Ramos (cell line): Measurements from ENCODE around the gene ZNF554.

Experiments used
- in situ Hi-C: fragments of 300-500 bp; cut with MboI; formaldehyde crosslinking; loops from one replicate; pipeline ENCODE4 v1.14.3; 2022; ENCODE audit warnings: low sequenced_read_pairs; ENCODE audit not compliant: unreplicated experiment

ZNF554 gene

GRCh38 chr19:2865334-2866100, 45.8 kb downstream of the ZNF554 start:
- in situ Hi-C loops = no loop called here

DNA sequence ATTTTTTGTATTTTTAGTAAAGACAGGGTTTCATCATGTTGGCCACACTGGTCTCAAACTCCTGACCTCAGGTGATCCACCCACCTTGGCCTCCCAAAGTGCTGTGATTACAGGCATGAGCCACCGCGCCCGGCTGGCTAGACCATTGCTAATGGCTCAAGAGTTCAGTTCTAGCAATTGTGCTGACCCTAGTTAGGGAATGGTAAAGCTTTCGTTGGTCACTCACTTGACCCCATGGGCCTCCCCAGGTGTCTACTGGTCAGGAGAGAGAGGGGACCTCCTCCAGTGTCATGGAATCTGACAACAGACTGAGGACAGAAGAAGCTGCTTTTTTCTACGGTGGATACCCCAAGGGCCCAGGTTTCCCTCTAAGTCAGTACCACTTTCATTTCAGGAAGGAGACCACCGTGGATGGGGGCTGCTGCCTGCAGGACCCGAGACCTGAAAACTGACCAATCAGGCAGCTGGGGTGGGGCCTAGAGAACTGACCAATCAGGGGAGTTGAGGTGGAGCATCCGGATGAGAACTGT, 46.9 kb downstream of the ZNF554 start:
- in situ Hi-C loops = no loop called here

- in situ Hi-C loops = no loop called here
These were observed 47.6 kb downstream of the ZNF554 start, which contains the start of gene ZNF556 for GRCh38 chr19:2867025-2867991. Gene ZNF556 (plus strand): TSS chr19:2867335. CDS start chr19:2867422, 87 bp downstream.

DNA sequence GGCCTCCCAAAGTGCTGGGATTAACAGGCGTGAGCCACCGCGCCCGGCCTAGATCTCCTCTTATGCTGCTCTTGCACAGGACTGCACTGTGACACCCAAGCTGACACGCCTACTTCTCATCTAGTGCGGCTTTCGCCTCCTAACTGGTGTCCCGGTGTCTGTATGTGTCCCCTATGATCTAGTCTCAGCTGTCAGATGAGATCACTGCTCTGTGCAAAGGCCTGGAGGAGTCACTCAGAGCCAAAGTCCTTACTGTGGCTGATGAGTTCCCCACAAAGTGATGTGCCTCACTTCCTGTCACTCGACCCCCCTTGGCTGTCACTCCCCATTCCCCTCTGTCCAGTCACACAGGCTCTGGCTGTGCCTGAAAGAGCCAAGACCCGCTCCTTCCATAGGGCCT, 50.0 kb downstream of the ZNF554 start:
- in situ Hi-C loops = loop anchor here (10.0 kb wide), 1 partner anchor 225 kb away; no protein-coding TSS in a partner anchor

- in situ Hi-C loops = loop anchor here (10.0 kb wide), 1 partner anchor 227 kb away; no protein-coding TSS in a partner anchor
These were observed 52.5 kb downstream of the ZNF554 start for GRCh38 chr19:2872175-2872574.

- in situ Hi-C loops = loop anchor here (10.0 kb wide), 1 partner anchor 233 kb away; no protein-coding TSS in a partner anchor
These were observed 58.0 kb downstream of the ZNF554 start for GRCh38 chr19:2877398-2878331.

GRCh38 chr19:2883686-2884439, 64.2 kb downstream of the ZNF554 start:
- in situ Hi-C loops = no loop called here

DNA sequence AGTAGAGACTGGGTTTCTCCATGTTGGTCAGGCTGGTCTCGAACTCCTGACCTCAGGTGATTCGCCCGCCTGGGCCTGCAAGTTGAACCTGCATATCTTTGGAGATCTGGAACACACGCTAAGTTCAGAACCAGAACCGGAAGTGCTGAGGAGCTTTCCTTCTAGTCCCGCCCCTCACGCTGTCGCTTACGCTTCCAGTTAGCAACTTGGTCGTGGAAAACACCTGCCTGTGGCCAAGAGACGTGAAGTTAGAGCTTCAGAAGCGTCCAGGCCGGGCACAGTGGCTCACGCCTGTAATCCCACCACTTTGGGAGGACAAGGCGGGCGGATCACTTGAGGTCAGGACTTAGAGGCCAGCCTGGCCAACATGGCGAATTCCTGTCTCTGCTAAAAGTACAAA, 66.1 kb downstream of the ZNF554 start:
- in situ Hi-C loops = no loop called here
